ENCODE measurements around the gene RPS6KC1. TPM values are rescaled to one million over a fixed set of nuclear protein-coding genes. Genes with fewer than 3 reads are reported as not detected.
"Not testable (repeated sequence)": the region's sequence is repeated elsewhere in the genome, so short reads cannot be mapped to it uniquely, and the experiment has no call there.

Gene RPS6KC1
- total RNA-seq, 1 donor from 2014 or later = 9.3 TPM

GRCh38 chr1:213107613-213108012 lies 56.6 kb downstream of the RPS6KC1 start:
- no peak for TF ChIP-seq CTCF (IDR thresholded peaks at IDR 0.05; ENCODE audit: borderline replicate concordance)
- H3K9me3 ChIP-seq (replicated peaks) = peaks cover 5% of the 10 kb centered on the region
- no peak for DNase-seq
- intact Hi-C loops (cut with micrococcal nuclease) = no loop called here
- no peaks in the 10 kb centered on the region for H3K27me3 ChIP-seq (ENCODE audit: low read depth)
- peaks cover 11% of the 10 kb centered on the region for H3K36me3 ChIP-seq
- H3K27ac ChIP-seq (replicated peaks) = no peak overlapping the region
- H3K4me1 ChIP-seq = peaks cover 15% of the 10 kb centered on the region
- H3K4me3 ChIP-seq = no peak overlapping the region

GRCh38 chr1:213110349-213111300 lies 59.6 kb downstream of the RPS6KC1 start:
- intact Hi-C loops (cut with micrococcal nuclease) = no loop called here
- H3K27ac ChIP-seq (replicated peaks) = no peak overlapping the region
- H3K27me3 ChIP-seq (ENCODE audit: low read depth) = no peaks in the 10 kb centered on the region
- H3K4me1 ChIP-seq = peaks cover 15% of the 10 kb centered on the region
- no peak for TF ChIP-seq CTCF (IDR thresholded peaks at IDR 0.05; ENCODE audit: borderline replicate concordance)
- H3K36me3 ChIP-seq = peaks cover 11% of the 10 kb centered on the region
- no peak for DNase-seq
- H3K4me3 ChIP-seq = no peak overlapping the region
- peaks cover 5% of the 10 kb centered on the region for H3K9me3 ChIP-seq (replicated peaks)

- Histone ChIP-seq H3K27ac (replicated peaks) (no peak overlapping the region), H3K9me3 (replicated peaks) (peaks cover 5% of the 10 kb centered on the region), H3K27me3 (ENCODE audit: low read depth) (no peaks in the 10 kb centered on the region), H3K36me3 (peaks cover 11% of the 10 kb centered on the region), H3K4me3 (no peak overlapping the region), H3K4me1 (peaks cover 15% of the 10 kb centered on the region)
- no peak for TF ChIP-seq CTCF (IDR thresholded peaks at IDR 0.05; ENCODE audit: borderline replicate concordance)
- intact Hi-C loops (cut with micrococcal nuclease) = no loop called here
- DNase-seq = no peak
These were observed 60.5 kb downstream of the RPS6KC1 start for GRCh38 chr1:213111502-213111901.

- H3K4me3 ChIP-seq; H3K27me3 ChIP-seq (ENCODE audit: low read depth); H3K27ac ChIP-seq (replicated peaks); intact Hi-C loops (cut with micrococcal nuclease); H3K9me3 ChIP-seq (replicated peaks); H3K36me3 ChIP-seq; DNase-seq: not testable (repeated sequence)
- H3K4me1 ChIP-seq = peaks cover 15% of the 10 kb centered on the region
These were observed 61.7 kb downstream of the RPS6KC1 start for GRCh38 chr1:213112723-213113122.

- intact Hi-C loops (cut with micrococcal nuclease); H3K27me3 ChIP-seq (ENCODE audit: low read depth); H3K9me3 ChIP-seq (replicated peaks); DNase-seq; H3K27ac ChIP-seq (replicated peaks); H3K36me3 ChIP-seq; H3K4me1 ChIP-seq; H3K4me3 ChIP-seq: not testable (repeated sequence)
These were observed 66.7 kb downstream of the RPS6KC1 start for GRCh38 chr1:213117699-213118180.

- no peak for DNase-seq
- Histone ChIP-seq H3K36me3 (no peaks in the 10 kb centered on the region), H3K4me1 (peaks cover 12% of the 10 kb centered on the region), H3K9me3 (replicated peaks) (no peaks in the 10 kb centered on the region), H3K4me3 (no peak overlapping the region), H3K27me3 (ENCODE audit: low read depth) (no peaks in the 10 kb centered on the region), H3K27ac (replicated peaks) (no peak overlapping the region)
- no peak for TF ChIP-seq CTCF (IDR thresholded peaks at IDR 0.05; ENCODE audit: borderline replicate concordance)
- intact Hi-C loops (cut with micrococcal nuclease) = no loop called here
These were observed 68.8 kb downstream of the RPS6KC1 start for GRCh38 chr1:213119794-213120193.

Data from left ventricle myocardium inferior (tissue), 1 donor.